HUES64 (cell line): ENCODE results near the gene LOC101059915.

Experiments
- H3K27ac ChIP-seq: 2 replicates; pipeline ENCODE4 v1.7.0; 2013; ENCODE audit warnings: low read depth, low read length, inconsistent platforms
- H3K27me3 ChIP-seq: 2 replicates; pipeline ENCODE4 v1.6.1; 2013; ENCODE audit warnings: mild to moderate bottlenecking, low read length; ENCODE audit not compliant: insufficient read depth
- H3K36me3 ChIP-seq: 2 replicates; pipeline ENCODE4 v1.6.1; 2013; ENCODE audit warnings: mild to moderate bottlenecking, low read length; ENCODE audit not compliant: insufficient read depth
- H3K4me1 ChIP-seq: 2 replicates; pipeline ENCODE4 v1.6.1; 2013; ENCODE audit warnings: mild to moderate bottlenecking, low read length, moderate library complexity; ENCODE audit not compliant: insufficient read depth
- H3K4me3 ChIP-seq: 2 replicates; pipeline ENCODE4 v1.5.1; 2013; ENCODE audit warnings: mild to moderate bottlenecking, low read length, moderate library complexity
- H3K9ac ChIP-seq: 2 replicates; pipeline ENCODE4 v1.6.1; 2013; ENCODE audit warnings: mild to moderate bottlenecking, low read depth, low read length
- H3K9me3 ChIP-seq: 2 replicates; pipeline ENCODE4 v1.6.1; 2013; ENCODE audit warnings: low read depth, low read length; ENCODE audit not compliant: insufficient read depth
- WGBS: fragments of 150-250, 120-280 bp; methylation state at CpG from one replicate; pipeline ENCODE4 v1.1.7; 2013; ENCODE audit warnings: missing lambda C conversion rate; 5-methylcytosine and 5-hydroxymethylcytosine counted together

The LOC101059915 gene

GRCh38 chrX:71667328-71668247, at the start of gene LOC101059915:
TSS of gene LOC101059915 (plus strand) at chrX:71667546.
- H3K27me3 ChIP-seq = no peaks in the 10 kb centered on the region
- no peak within 1 kb of the TSS for H3K9ac ChIP-seq
- no peaks in the 10 kb centered on the region for H3K36me3 ChIP-seq
- no peak within 1 kb of the TSS for H3K4me3 ChIP-seq
- 95% methylated on average over 50 of the region's 50 CpGs for WGBS
- H3K9me3 ChIP-seq = no peaks in the 10 kb centered on the region
- no peaks in the 10 kb centered on the region for H3K4me1 ChIP-seq
- no peak within 1 kb of the TSS for H3K27ac ChIP-seq

GRCh38 chrX:71617742-71618141, 49.6 kb upstream of the LOC101059915 start:
- Histone ChIP-seq H3K4me1 (no peaks in the 10 kb centered on the region), H3K36me3 (peaks cover 3% of the 10 kb centered on the region; the same call in 1 of the 2 replicates), H3K27me3 (no peaks in the 10 kb centered on the region), H3K4me3 (no peak overlapping the region), H3K27ac (no peak overlapping the region), H3K9me3 (no peaks in the 10 kb centered on the region), H3K9ac (no peak overlapping the region)
- WGBS = 81% methylated on average over 8 of the region's 8 CpGs

GRCh38 chrX:71618303-71618721, 49.0 kb upstream of the LOC101059915 start, which contains the start of gene CXCR3:
TSS of gene CXCR3 (minus strand) at chrX:71618511. CDS start at chrX:71618449, 62 bp downstream.
- Histone ChIP-seq H3K9me3 (no peaks in the 10 kb centered on the region), H3K4me3 (no peak within 1 kb of the TSS), H3K27ac (no peak within 1 kb of the TSS), H3K4me1 (no peaks in the 10 kb centered on the region), H3K27me3 (no peaks in the 10 kb centered on the region), H3K36me3 (peaks cover under 1% of the 10 kb centered on the region; the same call in 1 of the 2 replicates), H3K9ac (no peak within 1 kb of the TSS)
- 94% methylated on average over 4 of the region's 4 CpGs for WGBS

GRCh38 chrX:71618787-71619186, 48.6 kb upstream of the LOC101059915 start:
- no peak overlapping the region for H3K4me3 ChIP-seq
- no peaks in the 10 kb centered on the region for H3K36me3 ChIP-seq
- WGBS = 88% methylated on average over 2 of the region's 3 CpGs
- no peaks in the 10 kb centered on the region for H3K9me3 ChIP-seq
- no peaks in the 10 kb centered on the region for H3K4me1 ChIP-seq
- H3K9ac ChIP-seq = no peak overlapping the region
- H3K27ac ChIP-seq = no peak overlapping the region
- H3K27me3 ChIP-seq = no peaks in the 10 kb centered on the region

- no peaks in the 10 kb centered on the region for H3K27me3 ChIP-seq
- H3K9ac ChIP-seq = no peak overlapping the region
- no peak overlapping the region for H3K27ac ChIP-seq
- no peak overlapping the region for H3K4me3 ChIP-seq
- H3K36me3 ChIP-seq = no peaks in the 10 kb centered on the region
- H3K4me1 ChIP-seq = no peaks in the 10 kb centered on the region
- no peaks in the 10 kb centered on the region for H3K9me3 ChIP-seq
- whole genome bisulfite sequencing = 91% methylated on average over 6 of the region's 8 CpGs
These were observed 48.2 kb upstream of the LOC101059915 start for GRCh38 chrX:71619193-71619592.

- no peaks in the 10 kb centered on the region for H3K9me3 ChIP-seq
- H3K27me3 ChIP-seq = no peaks in the 10 kb centered on the region
- no peak overlapping the region for H3K27ac ChIP-seq
- no peaks in the 10 kb centered on the region for H3K4me1 ChIP-seq
- no peaks in the 10 kb centered on the region for H3K36me3 ChIP-seq
- H3K4me3 ChIP-seq = no peak overlapping the region
- 100% methylated on average over 1 of the region's 1 CpG for WGBS
- H3K9ac ChIP-seq = no peak overlapping the region
These were observed 47.4 kb upstream of the LOC101059915 start for GRCh38 chrX:71619986-71620385.

GRCh38 chrX:71621603-71622002, 45.7 kb upstream of the LOC101059915 start:
- H3K36me3 ChIP-seq = no peaks in the 10 kb centered on the region
- H3K9me3 ChIP-seq = no peaks in the 10 kb centered on the region
- no peak overlapping the region for H3K27ac ChIP-seq
- H3K9ac ChIP-seq = no peak overlapping the region
- no peak overlapping the region for H3K4me3 ChIP-seq
- 94% methylated on average over 6 of the region's 6 CpGs for WGBS
- H3K4me1 ChIP-seq = no peaks in the 10 kb centered on the region
- H3K27me3 ChIP-seq = no peaks in the 10 kb centered on the region

GRCh38 chrX:71622032-71622575, 45.2 kb upstream of the LOC101059915 start:
- H3K27ac ChIP-seq = no peak overlapping the region
- no peaks in the 10 kb centered on the region for H3K36me3 ChIP-seq
- no peaks in the 10 kb centered on the region for H3K4me1 ChIP-seq
- H3K9me3 ChIP-seq = no peaks in the 10 kb centered on the region
- no peak overlapping the region for H3K4me3 ChIP-seq
- no peak overlapping the region for H3K9ac ChIP-seq
- WGBS = 92% methylated on average over 8 of the region's 9 CpGs
- H3K27me3 ChIP-seq = no peaks in the 10 kb centered on the region

GRCh38 chrX:71622576-71623450, 44.5 kb upstream of the LOC101059915 start:
- Histone ChIP-seq H3K27me3 (no peaks in the 10 kb centered on the region), H3K9ac (no peak overlapping the region), H3K4me1 (no peaks in the 10 kb centered on the region), H3K4me3 (no peak overlapping the region), H3K9me3 (no peaks in the 10 kb centered on the region), H3K27ac (no peak overlapping the region), H3K36me3 (no peaks in the 10 kb centered on the region)
- 50% methylated on average over 11 of the region's 13 CpGs for WGBS

- H3K27me3 ChIP-seq = no peaks in the 10 kb centered on the region
- H3K4me1 ChIP-seq = no peaks in the 10 kb centered on the region
- no peaks in the 10 kb centered on the region for H3K36me3 ChIP-seq
- no peak overlapping the region for H3K9ac ChIP-seq
- 98% methylated on average over 3 of the region's 3 CpGs for WGBS
- no peaks in the 10 kb centered on the region for H3K9me3 ChIP-seq
- H3K4me3 ChIP-seq = no peak overlapping the region
- no peak overlapping the region for H3K27ac ChIP-seq
These were observed 43.6 kb upstream of the LOC101059915 start for GRCh38 chrX:71623714-71624113.

GRCh38 chrX:71625471-71625870, 41.9 kb upstream of the LOC101059915 start:
- no peaks in the 10 kb centered on the region for H3K27me3 ChIP-seq
- WGBS = 91% methylated on average over 3 of the region's 5 CpGs
- no peaks in the 10 kb centered on the region for H3K9me3 ChIP-seq
- H3K9ac ChIP-seq = no peak overlapping the region
- no peaks in the 10 kb centered on the region for H3K36me3 ChIP-seq
- H3K27ac ChIP-seq = no peak overlapping the region
- no peak overlapping the region for H3K4me3 ChIP-seq
- H3K4me1 ChIP-seq = no peaks in the 10 kb centered on the region
